HG02970 (cell line): ENCODE measurements around the gene SDK1.
"Not testable (repeated sequence)": the region's sequence is repeated elsewhere in the genome, so short reads cannot be mapped to it uniquely, and the experiment has no call there.

ENCODE experiments used
- ATAC-seq: cut with Tn5 transposase; IDR thresholded peaks from one replicate; pipeline ENCODE4 v1.9.1; 2021; ENCODE audit warnings: mild to moderate bottlenecking, moderate library complexity, moderate number of reproducible peaks; ENCODE audit not compliant: unreplicated experiment, low FRiP score

SDK1 gene

GRCh38 chr7:4240042-4240441 lies 939.0 kb downstream of the SDK1 start:
- ATAC-seq, result no peak

- ATAC-seq, result no peak
These were observed 939.7 kb downstream of the SDK1 start for GRCh38 chr7:4240520-4241303.

- ATAC-seq, result no peak
These were observed 940.2 kb downstream of the SDK1 start for GRCh38 chr7:4241304-4241612.

- ATAC-seq, result no peak
These were observed 940.7 kb downstream of the SDK1 start for GRCh38 chr7:4241791-4242190.

GRCh38 chr7:4242706-4243105 lies 941.7 kb downstream of the SDK1 start:
- ATAC-seq, result no peak

GRCh38 chr7:4244041-4244440 lies 943.0 kb downstream of the SDK1 start:
- no peak for ATAC-seq

GRCh38 chr7:4244635-4245034 lies 943.6 kb downstream of the SDK1 start:
- no peak for ATAC-seq

GRCh38 chr7:4245135-4245865 lies 944.2 kb downstream of the SDK1 start:
- ATAC-seq, result no peak

- ATAC-seq, result no peak
These were observed 944.9 kb downstream of the SDK1 start for GRCh38 chr7:4245866-4246470.

GRCh38 chr7:4246536-4246935 lies 945.5 kb downstream of the SDK1 start:
- ATAC-seq, result no peak

GRCh38 chr7:4247106-4247876 lies 946.2 kb downstream of the SDK1 start:
- ATAC-seq, result no peak

- no peak for ATAC-seq
These were observed 947.2 kb downstream of the SDK1 start for GRCh38 chr7:4248295-4248694.

- no peak for ATAC-seq
These were observed 948.2 kb downstream of the SDK1 start for GRCh38 chr7:4249241-4249640.

- ATAC-seq, result no peak
These were observed 954.3 kb downstream of the SDK1 start for GRCh38 chr7:4255336-4255735.

- ATAC-seq, result no peak
These were observed 955.2 kb downstream of the SDK1 start for GRCh38 chr7:4256286-4256685.

- no peak for ATAC-seq
These were observed 956.4 kb downstream of the SDK1 start for GRCh38 chr7:4257146-4258111.

GRCh38 chr7:4260116-4260515 lies 959.1 kb downstream of the SDK1 start:
- not testable (repeated sequence) for ATAC-seq

- no peak for ATAC-seq
These were observed 960.0 kb downstream of the SDK1 start for GRCh38 chr7:4260867-4261600.

GRCh38 chr7:4261601-4261960 lies 960.5 kb downstream of the SDK1 start:
- ATAC-seq, result no peak
